Ishikawa (cell line): ENCODE data around the gene COPB2.

Experiments used
- CREB1 ChIP-seq: IDR thresholded peaks from 2 replicates; pipeline ENCODE4 v1.6.1; 2012; ENCODE audit warnings: low read depth
- EP300 ChIP-seq: IDR thresholded peaks from 2 replicates; pipeline ENCODE4 v1.6.1; 2012; ENCODE audit warnings: borderline replicate concordance
- NFIC ChIP-seq: IDR thresholded peaks from 2 replicates; pipeline ENCODE4 v1.6.1; 2012
- RAD21 ChIP-seq: IDR thresholded peaks from 2 replicates; pipeline ENCODE4 v1.6.1; 2012; ENCODE audit warnings: low read depth
- TAF1 ChIP-seq: IDR thresholded peaks from 2 replicates; pipeline ENCODE4 v1.6.1; 2012; ENCODE audit warnings: low read depth, mild to moderate bottlenecking
- YY1 ChIP-seq: IDR thresholded peaks from 2 replicates; pipeline ENCODE4 v1.6.1; 2012; ENCODE audit warnings: low read depth
- ZBTB7A ChIP-seq: IDR thresholded peaks from 2 replicates; pipeline ENCODE4 v1.6.1; 2012; ENCODE audit warnings: low read depth
- TF ChIP-seq, protein P1 (sequence below): IDR thresholded peaks from 2 replicates; pipeline ENCODE4 v1.6.1; 2012
- TF ChIP-seq, protein P2 (sequence below): IDR thresholded peaks from 2 replicates; pipeline ENCODE4 v1.6.1; 2012
- TF ChIP-seq, protein P3 (sequence below): IDR thresholded peaks from 2 replicates; pipeline ENCODE4 v1.6.1; 2012; ENCODE audit warnings: low read depth, mild to moderate bottlenecking

DNA sequence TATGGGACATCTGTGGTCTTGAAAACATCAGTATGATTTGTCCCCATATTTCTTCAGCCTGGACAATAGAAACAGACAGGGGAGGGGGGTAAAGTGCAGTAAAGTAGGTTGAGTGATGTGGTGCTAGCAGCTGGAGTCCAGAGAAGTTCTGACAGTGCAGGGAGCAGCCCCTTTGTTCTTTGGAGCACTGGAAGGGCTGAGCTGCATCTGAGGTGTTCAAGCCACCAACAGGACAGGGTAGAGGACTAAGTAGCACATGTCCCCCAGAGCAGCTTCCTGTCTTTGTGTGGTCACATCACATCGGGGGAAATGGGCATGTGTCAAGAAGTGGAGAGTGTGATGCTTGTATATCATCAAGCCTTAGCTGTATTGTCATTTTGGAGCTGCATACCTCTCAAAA, 33.6 kb downstream of the COPB2 start:
- no peak for TF ChIP-seq EP300
- TF ChIP-seq, protein P1, sequence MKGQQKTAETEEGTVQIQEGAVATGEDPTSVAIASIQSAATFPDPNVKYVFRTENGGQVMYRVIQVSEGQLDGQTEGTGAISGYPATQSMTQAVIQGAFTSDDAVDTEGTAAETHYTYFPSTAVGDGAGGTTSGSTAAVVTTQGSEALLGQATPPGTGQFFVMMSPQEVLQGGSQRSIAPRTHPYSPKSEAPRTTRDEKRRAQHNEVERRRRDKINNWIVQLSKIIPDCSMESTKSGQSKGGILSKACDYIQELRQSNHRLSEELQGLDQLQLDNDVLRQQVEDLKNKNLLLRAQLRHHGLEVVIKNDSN = no peak
- TF ChIP-seq CREB1 = no peak
- TF ChIP-seq, protein P2, sequence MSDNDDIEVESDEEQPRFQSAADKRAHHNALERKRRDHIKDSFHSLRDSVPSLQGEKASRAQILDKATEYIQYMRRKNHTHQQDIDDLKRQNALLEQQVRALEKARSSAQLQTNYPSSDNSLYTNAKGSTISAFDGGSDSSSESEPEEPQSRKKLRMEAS = no peak
- no peak for TF ChIP-seq NFIC
- no peak for TF ChIP-seq YY1
- TF ChIP-seq, protein P3, sequence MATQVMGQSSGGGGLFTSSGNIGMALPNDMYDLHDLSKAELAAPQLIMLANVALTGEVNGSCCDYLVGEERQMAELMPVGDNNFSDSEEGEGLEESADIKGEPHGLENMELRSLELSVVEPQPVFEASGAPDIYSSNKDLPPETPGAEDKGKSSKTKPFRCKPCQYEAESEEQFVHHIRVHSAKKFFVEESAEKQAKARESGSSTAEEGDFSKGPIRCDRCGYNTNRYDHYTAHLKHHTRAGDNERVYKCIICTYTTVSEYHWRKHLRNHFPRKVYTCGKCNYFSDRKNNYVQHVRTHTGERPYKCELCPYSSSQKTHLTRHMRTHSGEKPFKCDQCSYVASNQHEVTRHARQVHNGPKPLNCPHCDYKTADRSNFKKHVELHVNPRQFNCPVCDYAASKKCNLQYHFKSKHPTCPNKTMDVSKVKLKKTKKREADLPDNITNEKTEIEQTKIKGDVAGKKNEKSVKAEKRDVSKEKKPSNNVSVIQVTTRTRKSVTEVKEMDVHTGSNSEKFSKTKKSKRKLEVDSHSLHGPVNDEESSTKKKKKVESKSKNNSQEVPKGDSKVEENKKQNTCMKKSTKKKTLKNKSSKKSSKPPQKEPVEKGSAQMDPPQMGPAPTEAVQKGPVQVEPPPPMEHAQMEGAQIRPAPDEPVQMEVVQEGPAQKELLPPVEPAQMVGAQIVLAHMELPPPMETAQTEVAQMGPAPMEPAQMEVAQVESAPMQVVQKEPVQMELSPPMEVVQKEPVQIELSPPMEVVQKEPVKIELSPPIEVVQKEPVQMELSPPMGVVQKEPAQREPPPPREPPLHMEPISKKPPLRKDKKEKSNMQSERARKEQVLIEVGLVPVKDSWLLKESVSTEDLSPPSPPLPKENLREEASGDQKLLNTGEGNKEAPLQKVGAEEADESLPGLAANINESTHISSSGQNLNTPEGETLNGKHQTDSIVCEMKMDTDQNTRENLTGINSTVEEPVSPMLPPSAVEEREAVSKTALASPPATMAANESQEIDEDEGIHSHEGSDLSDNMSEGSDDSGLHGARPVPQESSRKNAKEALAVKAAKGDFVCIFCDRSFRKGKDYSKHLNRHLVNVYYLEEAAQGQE = no peak
- TF ChIP-seq TAF1 = no peak
- no peak for TF ChIP-seq RAD21
- TF ChIP-seq ZBTB7A = no peak
